ENCODE data around the gene RAB3GAP1.

Gene RAB3GAP1

DNA sequence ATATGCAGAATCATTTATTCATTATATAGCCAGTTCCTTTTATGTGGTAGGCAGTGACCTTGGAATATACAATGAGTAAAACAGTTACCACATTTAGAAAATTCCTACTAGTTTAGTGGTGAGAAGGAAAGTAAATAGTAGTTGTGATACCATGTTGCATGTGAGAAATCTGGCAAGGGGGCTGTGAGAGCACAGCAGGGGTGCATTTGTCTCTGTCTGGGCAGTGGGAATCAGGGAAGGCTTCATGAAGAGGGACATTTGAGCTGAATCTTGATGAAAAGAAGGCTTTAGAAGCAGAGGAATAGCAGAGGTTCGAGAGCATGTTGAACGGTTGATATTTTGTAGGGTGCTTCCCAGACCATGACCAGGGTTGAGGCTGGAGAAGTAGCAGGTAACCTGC, 78.7 kb downstream of the RAB3GAP1 start:
- TF ChIP-seq CTCF (IDR thresholded peaks at IDR 0.05): no peak
- intact Hi-C loops (cut with DNase I; ENCODE audit: low total_unique reads): loop anchor here (5.0 kb wide), 1 partner anchor 257 kb away; no protein-coding TSS in a partner anchor
- H3K36me3 ChIP-seq: peaks cover 64 to 81% (median 76%) of the 10 kb centered on the region in 3 donors

GRCh38 chr2:135132314-135132713, 80.2 kb downstream of the RAB3GAP1 start:
- peaks cover 67 to 81% (median 81%) of the 10 kb centered on the region in 3 donors for H3K36me3 ChIP-seq

More for the DNA sequence above, 78.7 kb downstream of the RAB3GAP1 start:
- H3K27me3 ChIP-seq: no peaks in the 10 kb centered on the region
- DNase-seq: no peak
- H3K9me3 ChIP-seq: no peaks in the 10 kb centered on the region
- no peak overlapping the region for H3K27ac ChIP-seq
- H3K4me1 ChIP-seq: no peaks in the 10 kb centered on the region
- H3K4me3 ChIP-seq: no peak overlapping the region

DNA sequence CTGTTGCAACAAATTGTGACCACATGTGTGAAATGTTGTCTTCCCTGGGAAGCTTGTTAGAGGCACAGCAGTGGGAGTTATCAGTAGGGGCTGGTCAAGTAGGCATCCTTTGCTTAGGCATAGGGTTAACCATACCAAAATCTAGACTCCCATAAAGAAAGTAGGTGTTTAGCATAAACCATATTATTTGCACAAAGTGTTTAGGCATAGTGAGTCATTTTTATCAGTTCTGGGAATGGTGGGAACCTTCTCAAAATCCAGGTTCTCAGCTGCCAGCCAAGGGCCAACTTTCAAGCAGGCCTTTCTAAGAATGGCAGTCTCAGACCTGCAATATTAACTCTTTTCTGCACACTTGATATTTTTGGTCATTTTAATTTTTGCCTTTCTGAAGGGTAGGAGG, 88.5 kb downstream of the RAB3GAP1 start:
- peaks cover 0 to 4% (median 0%) of the 10 kb centered on the region in 3 donors for H3K9me3 ChIP-seq
- no peak overlapping the region for H3K27ac ChIP-seq
- DNase-seq: no peak
- no peaks in the 10 kb centered on the region for H3K27me3 ChIP-seq
- intact Hi-C loops (cut with DNase I; ENCODE audit: low total_unique reads): no loop called here
- no peaks in the 10 kb centered on the region for H3K4me1 ChIP-seq
- peaks cover 66 to 69% (median 66%) of the 10 kb centered on the region in 3 donors for H3K36me3 ChIP-seq
- no peak for TF ChIP-seq CTCF (IDR thresholded peaks at IDR 0.05)
- H3K4me3 ChIP-seq: no peak overlapping the region

More at GRCh38 chr2:135132314-135132713, 80.2 kb downstream of the RAB3GAP1 start:
- H3K9me3 ChIP-seq: no peaks in the 10 kb centered on the region
- DNase-seq: no peak
- no peaks in the 10 kb centered on the region for H3K27me3 ChIP-seq
- H3K4me3 ChIP-seq: no peak overlapping the region
- no peak for TF ChIP-seq CTCF (IDR thresholded peaks at IDR 0.05)
- intact Hi-C loops (cut with DNase I; ENCODE audit: low total_unique reads): loop anchor here (5.0 kb wide), 1 partner anchor 255 kb away; no protein-coding TSS in a partner anchor
- H3K27ac ChIP-seq: no peak overlapping the region
- no peaks in the 10 kb centered on the region for H3K4me1 ChIP-seq

GRCh38 chr2:135142323-135142722, 90.2 kb downstream of the RAB3GAP1 start:
- no peak overlapping the region for H3K27ac ChIP-seq
- H3K27me3 ChIP-seq: no peaks in the 10 kb centered on the region
- intact Hi-C loops (cut with DNase I; ENCODE audit: low total_unique reads): no loop called here
- H3K4me3 ChIP-seq: no peak overlapping the region
- H3K9me3 ChIP-seq: peaks cover 0 to 4% (median 0%) of the 10 kb centered on the region in 3 donors
- no peaks in the 10 kb centered on the region for H3K4me1 ChIP-seq
- no peak for DNase-seq
- peaks cover 49 to 52% (median 52%) of the 10 kb centered on the region in 3 donors for H3K36me3 ChIP-seq
- no peak for TF ChIP-seq CTCF (IDR thresholded peaks at IDR 0.05)

DNA sequence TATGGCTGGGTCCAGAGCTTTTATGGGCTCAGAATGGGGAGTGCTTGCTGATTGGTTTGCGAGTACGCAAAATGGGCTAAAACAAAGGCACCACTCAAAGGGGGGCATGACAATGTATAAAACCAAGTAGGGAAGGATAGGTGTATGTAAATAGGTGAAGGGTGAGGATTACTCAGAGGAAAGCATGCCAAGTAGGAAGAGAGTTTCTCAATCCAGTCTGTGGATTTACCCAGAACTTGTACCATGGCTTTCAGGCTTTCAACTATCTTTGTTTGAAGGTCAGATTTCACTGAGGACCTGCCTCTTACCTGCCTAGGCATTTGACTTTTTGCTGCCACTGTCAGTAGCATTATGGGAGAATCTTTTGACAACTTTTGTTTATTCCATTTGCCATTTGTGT, 92.3 kb downstream of the RAB3GAP1 start:
- H3K4me1 ChIP-seq: no peaks in the 10 kb centered on the region
- H3K4me3 ChIP-seq: no peak overlapping the region
- peaks cover 36 to 47% (median 43%) of the 10 kb centered on the region in 3 donors for H3K36me3 ChIP-seq
- no peaks in the 10 kb centered on the region for H3K27me3 ChIP-seq
- H3K9me3 ChIP-seq: peaks cover 0 to 4% (median 0%) of the 10 kb centered on the region in 3 donors
- intact Hi-C loops (cut with DNase I; ENCODE audit: low total_unique reads): no loop called here
- no peak for TF ChIP-seq CTCF (IDR thresholded peaks at IDR 0.05)
- no peak overlapping the region for H3K27ac ChIP-seq
- DNase-seq: no peak

GRCh38 chr2:135149251-135149650, 97.2 kb downstream of the RAB3GAP1 start:
- Histone ChIP-seq H3K27me3 (no peaks in the 10 kb centered on the region), H3K27ac (no peak overlapping the region), H3K9me3 (no peaks in the 10 kb centered on the region), H3K36me3 (peaks cover 44 to 56% (median 47%) of the 10 kb centered on the region in 3 donors), H3K4me3 (no peak overlapping the region), H3K4me1 (no peaks in the 10 kb centered on the region)
- no peak for TF ChIP-seq CTCF (IDR thresholded peaks at IDR 0.05)
- no peak for DNase-seq
- intact Hi-C loops (cut with DNase I; ENCODE audit: low total_unique reads): no loop called here

All from tibial artery (tissue), 4 donors.